K562 (cell line): Measurements from ENCODE around the gene DYRK1A. TPM values are rescaled to one million over a fixed set of nuclear protein-coding genes. Genes with fewer than 3 reads are reported as not detected.

Experiments used
- CBX3 ChIP-seq, 2 experiments: IDR thresholded peaks; 1 replicate in 1 of 2; 2 replicates in 1 of 2; pipeline ENCODE4 v1.6.1; 2012; ENCODE audit warnings: inconsistent platforms in 2 of 2, low read length in 2 of 2, borderline replicate concordance in 1 of 2, control low read depth in 1 of 2
- CTBP1 ChIP-seq: fragments of 450-650 bp; IDR thresholded peaks from 2 replicates; pipeline ENCODE4 v1.6.1; 2016; ENCODE audit warnings: borderline replicate concordance
- DPF2 ChIP-seq: fragments of 450-650 bp; IDR thresholded peaks from 2 replicates; pipeline ENCODE4 v1.6.1; 2016
- HDAC2 ChIP-seq: fragments of 450-650 bp; IDR thresholded peaks from 2 replicates; pipeline ENCODE4 v1.6.1; 2016; ENCODE audit warnings: mild to moderate bottlenecking
- HDGF ChIP-seq: fragments of 450-650 bp; IDR thresholded peaks from 2 replicates; pipeline ENCODE4 v1.6.1; 2016
- JUND ChIP-seq, 2 experiments: IDR thresholded peaks; 2 replicates in 1 of 2; 3 replicates in 1 of 2; pipeline ENCODE4 v1.6.1; 2011; ENCODE audit warnings: borderline replicate concordance in 2 of 2, low read depth in 2 of 2, low read length in 2 of 2, improper control_type of control experiment in 1 of 2, missing biosample characterization in 1 of 2, missing genetic modification characterization in 1 of 2, missing genetic modification reagents in 1 of 2
- L3MBTL2 ChIP-seq: fragments of 450-650 bp; IDR thresholded peaks from 2 replicates; pipeline ENCODE4 v1.6.1; 2016; ENCODE audit warnings: mild to moderate bottlenecking, moderate library complexity
- MYC ChIP-seq, 2 experiments: fragments of 250-450 bp in 1 of 2; sonication (Bioruptor Pico) in 1 of 2; IDR thresholded peaks; 2 replicates each; pipeline versions ENCODE4 v1.5.1 to v1.6.1; 2012 to 2021; ENCODE audit warnings: low read depth in 2 of 2, borderline replicate concordance in 1 of 2, improper control_type of control experiment in 1 of 2, low read length in 1 of 2, mild to moderate bottlenecking in 1 of 2, moderate library complexity in 1 of 2
- ZNF512 ChIP-seq: IDR thresholded peaks from 2 replicates; pipeline ENCODE4 v1.6.1; 2016; ENCODE audit warnings: missing genetic modification characterization, missing compliant biosample characterization
- ZNF592 ChIP-seq: fragments of 450-650 bp; IDR thresholded peaks from 2 replicates; pipeline ENCODE4 v1.6.1; 2017; ENCODE audit warnings: antibody characterized with exemption, mild to moderate bottlenecking
- polyA plus RNA-seq, 8 experiments: library from polyadenylated mRNA; depleted of rRNA in 4 of 8; stranded (reverse) in 5 of 8; unstranded in 3 of 8; fragments of >200 nt; fragmentation: Nextera tagmentation in 2 of 8; fragmentation: Illumina TruSeq in 1 of 8; extraction: Ambion mirVana in 2 of 8; extraction: Trizol in 1 of 8; gene quantifications; 2 replicates each; pipeline versions ENCODE4 v1.2.1 to v1.2.3, GENCODE V29; 2011 to 2014; ENCODE audit warnings: inconsistent platforms in 1 of 8, missing spikeins in 1 of 8
- total RNA-seq, 7 experiments: library from RNA; depleted of rRNA in 6 of 7; stranded (reverse); fragments of >200 nt in 6 of 7; fragmentation: Illumina TruSeq in 2 of 7; extraction: Trizol in 2 of 7; gene quantifications; 2 replicates each; pipeline versions ENCODE4 v1.2.1 to v1.2.3, GENCODE V29; 2011 to 2021; ENCODE audit warnings: low replicate concordance in 1 of 7
- TF ChIP-seq, protein P1 (sequence below), 2 experiments: fragments of 450-650 bp; conservative IDR thresholded peaks; 2 replicates each; pipeline ENCODE4 v1.6.1; 2017; ENCODE audit warnings: mild to moderate bottlenecking in 2 of 2, moderate library complexity in 2 of 2
- TF ChIP-seq, protein P2 (sequence below), 2 experiments: fragments of 450-650 bp in 1 of 2; sonication (generic) in 1 of 2; formaldehyde crosslinking in 1 of 2; IDR thresholded peaks in 1 of 2; conservative IDR thresholded peaks in 1 of 2; 2 replicates each; pipeline versions ENCODE4 v1.6.1 to v1.8.1; 2016 to 2023; ENCODE audit warnings: mild to moderate bottlenecking in 2 of 2, moderate library complexity in 2 of 2, inconsistent platforms in 1 of 2, missing genetic modification reagents in 1 of 2

The DYRK1A gene
- total and polyA plus RNA-seq, 9 of the 15 experiments (the other 6 are each of a cell fraction or from before 2014, with no cell fraction given), result 3.7 to 64.8 (median 42.3) TPM

- peak; percentile 95 for TF ChIP-seq ZNF592
- TF ChIP-seq, protein P1, sequence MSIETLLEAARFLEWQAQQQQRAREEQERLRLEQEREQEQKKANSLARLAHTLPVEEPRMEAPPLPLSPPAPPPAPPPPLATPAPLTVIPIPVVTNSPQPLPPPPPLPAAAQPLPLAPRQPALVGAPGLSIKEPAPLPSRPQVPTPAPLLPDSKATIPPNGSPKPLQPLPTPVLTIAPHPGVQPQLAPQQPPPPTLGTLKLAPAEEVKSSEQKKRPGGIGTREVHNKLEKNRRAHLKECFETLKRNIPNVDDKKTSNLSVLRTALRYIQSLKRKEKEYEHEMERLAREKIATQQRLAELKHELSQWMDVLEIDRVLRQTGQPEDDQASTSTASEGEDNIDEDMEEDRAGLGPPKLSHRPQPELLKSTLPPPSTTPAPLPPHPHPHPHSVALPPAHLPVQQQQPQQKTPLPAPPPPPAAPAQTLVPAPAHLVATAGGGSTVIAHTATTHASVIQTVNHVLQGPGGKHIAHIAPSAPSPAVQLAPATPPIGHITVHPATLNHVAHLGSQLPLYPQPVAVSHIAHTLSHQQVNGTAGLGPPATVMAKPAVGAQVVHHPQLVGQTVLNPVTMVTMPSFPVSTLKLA (conservative IDR thresholded peaks at IDR 0.05), result 0 out of 4 replicates have a peak, but pooled peaks of 1 of the 2 experiments have one; percentile 13
- 0 out of 2 replicates have a peak, but pooled peaks have one; percentile 23 for TF ChIP-seq HDGF
- peak; percentile 53; the same call in 1 of the 2 replicates for TF ChIP-seq JUND (IDR thresholded peaks at IDR 0.05; ENCODE audit: borderline replicate concordance, low read depth, low read length)
- peak; percentile 24; the same call in 1 of the 3 replicates for TF ChIP-seq JUND (tag; IDR thresholded peaks at IDR 0.05; ENCODE audit: borderline replicate concordance, low read depth, low read length)
- TF ChIP-seq L3MBTL2, result peak; percentile 98
- TF ChIP-seq CTBP1, result 0 out of 2 replicates have a peak, but pooled peaks have one; percentile 21
- TF ChIP-seq MYC (IDR thresholded peaks at IDR 0.05; ENCODE audit: low read depth, low read length), result 0 out of 2 replicates have a peak, but pooled peaks have one; percentile 33
- TF ChIP-seq MYC (CRISPR knock-in tag; IDR thresholded peaks at IDR 0.05; ENCODE audit: borderline replicate concordance, low read depth), result no peak
- peak; percentile 75 for TF ChIP-seq DPF2
- TF ChIP-seq ZNF512 (tag), result no peak
- TF ChIP-seq HDAC2, result peak; percentile 49; the same call in 1 of the 2 replicates
- peak in 1 of 2 experiments; percentile 87; a peak in 1 of 3 replicates for TF ChIP-seq CBX3 (IDR thresholded peaks at IDR 0.05; ENCODE audit: borderline replicate concordance in 1 of 2, low read length in 2 of 2)
- TF ChIP-seq, protein P2, sequence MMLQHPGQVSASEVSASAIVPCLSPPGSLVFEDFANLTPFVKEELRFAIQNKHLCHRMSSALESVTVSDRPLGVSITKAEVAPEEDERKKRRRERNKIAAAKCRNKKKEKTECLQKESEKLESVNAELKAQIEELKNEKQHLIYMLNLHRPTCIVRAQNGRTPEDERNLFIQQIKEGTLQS (IDR thresholded peaks at IDR 0.05), result no peak
- TF ChIP-seq, protein P2 (CRISPR knock-in tag; conservative IDR thresholded peaks at IDR 0.05), result peak; percentile 19; the same call in 1 of the 2 replicates
These were observed 9.9 kb upstream of the DYRK1A start (continued) for GRCh38 chr21:37356706-37357105.
